ENCODE results near the gene ADAMTS17.

Gene ADAMTS17

DNA sequence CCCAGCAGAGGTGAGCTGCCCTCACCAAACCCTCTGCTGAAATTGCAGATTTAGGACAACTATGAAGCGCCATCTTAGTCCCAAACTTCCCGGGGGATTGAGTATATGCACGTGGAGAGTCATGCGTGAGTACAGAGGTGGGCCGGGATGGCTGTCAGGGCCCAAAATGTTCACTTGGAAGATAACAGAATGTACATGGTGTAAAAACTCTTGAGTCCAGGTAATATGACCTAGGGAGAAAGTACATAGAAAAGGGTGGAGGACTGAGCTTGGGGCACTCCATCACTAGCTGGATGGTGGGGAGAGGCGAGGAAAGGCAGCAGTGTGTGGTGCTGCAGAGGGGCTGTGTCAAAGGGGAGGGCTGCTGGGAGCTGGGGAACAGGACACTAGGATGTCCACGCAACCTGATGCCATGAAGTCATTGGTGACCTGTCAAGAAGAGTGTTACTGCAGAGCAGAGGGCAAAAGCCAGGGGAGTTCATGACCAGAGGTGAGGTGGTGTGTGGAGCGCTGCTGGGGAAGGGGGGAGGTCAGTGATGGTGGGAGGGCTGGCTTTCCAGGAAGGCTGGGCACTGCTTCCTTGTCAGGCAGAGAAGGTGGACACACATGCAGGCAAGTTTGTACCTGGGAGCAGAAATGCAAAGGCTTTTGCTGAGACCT is 372.4 kb downstream of the ADAMTS17 start:
- Histone ChIP-seq H2BK12ac (ENCODE audit: low read length) (no peak overlapping the region), H3K36me3 (ENCODE audit: control insufficient read depth in 1 of 2, insufficient read depth in 2 of 2, low read length in 2 of 2) (no peaks in the 10 kb centered on the region), H2AK5ac (ENCODE audit: low read length) (no peak overlapping the region), H4K91ac (ENCODE audit: low read depth, low read length) (no peak overlapping the region), H3K23ac (ENCODE audit: low read length) (no peak overlapping the region), H4K8ac (ENCODE audit: low read depth, low read length) (no peak overlapping the region), H3K27ac (ENCODE audit: low read depth, low read length) (no peak overlapping the region), H3K9ac (ENCODE audit: low read length) (no peak overlapping the region), H3K18ac (ENCODE audit: low read length) (no peak overlapping the region), H3K79me1 (ENCODE audit: low read length) (no peaks in the 10 kb centered on the region), H3K4ac (ENCODE audit: low read depth, low read length) (no peak overlapping the region), H3K4me3 (ENCODE audit: low read depth, low read length) (no peak overlapping the region), H2AFZ (ENCODE audit: insufficient read depth, low read length, poor library complexity) (no peak overlapping the region), H3K4me1 (ENCODE audit: control insufficient read depth in 1 of 2, insufficient read depth in 2 of 2, low read length in 2 of 2) (no peaks in the 10 kb centered on the region), H3K27me3 (ENCODE audit: insufficient read depth, low read length) (no peaks in the 10 kb centered on the region), H3K4me2 (ENCODE audit: low read length) (no peak overlapping the region), H3K79me2 (ENCODE audit: control insufficient read depth, insufficient read depth, low read length, poor library complexity) (no peaks in the 10 kb centered on the region), H2BK5ac (ENCODE audit: low read depth, low read length, poor library complexity) (no peak overlapping the region), H2BK120ac (ENCODE audit: insufficient read depth, low read length, poor library complexity) (no peak overlapping the region), H3K9me3 (ENCODE audit: insufficient read depth, low read depth, low read length) (no peaks in the 10 kb centered on the region), H4K12ac (ENCODE audit: low read depth, low read length) (no peak overlapping the region), H3K14ac (ENCODE audit: low read length) (no peak overlapping the region)
- WGBS (ENCODE audit: extremely low coverage, insufficient coverage, insufficient read length), result no CpG with 5 or more reads among the region's 8 CpGs
- DNase-seq, result no peak

DNA sequence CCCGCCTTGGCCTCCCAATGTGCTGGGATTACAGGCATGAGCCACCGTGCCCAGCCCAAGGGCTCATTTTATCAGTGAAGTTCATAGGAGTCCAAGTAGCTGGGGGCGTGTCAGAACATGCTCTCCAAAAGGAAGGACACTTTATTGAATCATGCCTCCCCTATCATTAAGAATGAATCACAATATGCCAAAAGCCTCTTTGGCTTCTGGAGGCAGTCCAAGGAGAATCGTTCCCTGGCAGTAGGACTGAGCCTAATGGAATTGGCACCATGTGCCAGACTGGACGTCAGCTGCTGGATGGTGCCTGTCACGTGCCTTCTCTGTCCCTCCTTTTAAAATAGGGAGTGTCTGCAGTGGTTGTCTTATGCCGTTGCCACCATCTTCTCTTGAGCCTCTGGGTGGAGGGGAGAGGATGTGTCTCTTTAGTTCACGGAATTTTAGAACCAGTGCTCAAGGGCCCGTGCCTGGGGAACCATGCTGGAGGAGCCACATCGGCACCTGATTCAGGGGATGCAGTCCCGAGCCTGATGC is 373.9 kb downstream of the ADAMTS17 start:
- Histone ChIP-seq H3K18ac (ENCODE audit: low read length) (no peak overlapping the region), H3K14ac (ENCODE audit: low read length) (no peak overlapping the region), H2BK5ac (ENCODE audit: low read depth, low read length, poor library complexity) (no peak overlapping the region), H3K36me3 (ENCODE audit: control insufficient read depth in 1 of 2, insufficient read depth in 2 of 2, low read length in 2 of 2) (no peaks in the 10 kb centered on the region), H2AK5ac (ENCODE audit: low read length) (no peak overlapping the region), H3K27me3 (ENCODE audit: insufficient read depth, low read length) (no peaks in the 10 kb centered on the region), H4K8ac (ENCODE audit: low read depth, low read length) (no peak overlapping the region), H3K9me3 (ENCODE audit: insufficient read depth, low read depth, low read length) (no peaks in the 10 kb centered on the region), H2BK12ac (ENCODE audit: low read length) (no peak overlapping the region), H3K23ac (ENCODE audit: low read length) (no peak overlapping the region), H4K91ac (ENCODE audit: low read depth, low read length) (no peak overlapping the region), H2AFZ (ENCODE audit: insufficient read depth, low read length, poor library complexity) (no peak overlapping the region), H3K9ac (ENCODE audit: low read length) (no peak overlapping the region), H3K27ac (ENCODE audit: low read depth, low read length) (no peak overlapping the region), H2BK120ac (ENCODE audit: insufficient read depth, low read length, poor library complexity) (no peak overlapping the region), H3K4me3 (ENCODE audit: low read depth, low read length) (no peak overlapping the region), H4K12ac (ENCODE audit: low read depth, low read length) (no peak overlapping the region), H3K4me2 (ENCODE audit: low read length) (no peak overlapping the region), H3K79me2 (ENCODE audit: control insufficient read depth, insufficient read depth, low read length, poor library complexity) (no peaks in the 10 kb centered on the region), H3K4me1 (ENCODE audit: control insufficient read depth in 1 of 2, insufficient read depth in 2 of 2, low read length in 2 of 2) (no peaks in the 10 kb centered on the region), H3K79me1 (ENCODE audit: low read length) (no peaks in the 10 kb centered on the region), H3K4ac (ENCODE audit: low read depth, low read length) (no peak overlapping the region)
- no peak for DNase-seq
- no CpG with 5 or more reads among the region's 11 CpGs for WGBS (ENCODE audit: extremely low coverage, insufficient coverage, insufficient read length)

DNA sequence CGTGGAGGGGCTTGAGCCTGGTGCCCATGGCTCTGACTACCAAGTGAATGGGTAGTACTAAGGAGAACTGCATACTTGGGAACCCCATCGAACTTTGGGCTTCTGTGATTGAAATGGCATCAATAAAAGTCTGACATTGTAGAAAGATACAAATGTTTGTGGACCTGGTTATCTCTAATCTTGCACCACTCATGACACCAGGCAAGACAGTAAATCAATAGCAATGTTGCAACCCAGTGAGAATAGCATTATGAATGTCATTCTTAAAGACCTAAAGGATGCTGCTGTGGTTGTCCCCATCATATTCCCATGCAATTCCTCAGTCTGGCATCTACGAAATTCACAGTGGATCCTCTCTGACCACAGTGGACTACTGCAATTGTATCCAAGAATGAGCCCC is 375.0 kb downstream of the ADAMTS17 start:
- H3K27ac ChIP-seq (ENCODE audit: low read depth, low read length), result no peak overlapping the region
- no peak overlapping the region for H4K91ac ChIP-seq (ENCODE audit: low read depth, low read length)
- H2BK120ac ChIP-seq (ENCODE audit: insufficient read depth, low read length, poor library complexity), result no peak overlapping the region
- no peaks in the 10 kb centered on the region for H3K9me3 ChIP-seq (ENCODE audit: insufficient read depth, low read depth, low read length)
- H2AK5ac ChIP-seq (ENCODE audit: low read length), result no peak overlapping the region
- no peaks in the 10 kb centered on the region for H3K4me1 ChIP-seq (ENCODE audit: control insufficient read depth in 1 of 2, insufficient read depth in 2 of 2, low read length in 2 of 2)
- no CpG with 5 or more reads among the region's 3 CpGs for WGBS (ENCODE audit: extremely low coverage, insufficient coverage, insufficient read length)
- no peaks in the 10 kb centered on the region for H3K79me1 ChIP-seq (ENCODE audit: low read length)
- H3K9ac ChIP-seq (ENCODE audit: low read length), result no peak overlapping the region
- H3K18ac ChIP-seq (ENCODE audit: low read length), result no peak overlapping the region
- no peak overlapping the region for H3K23ac ChIP-seq (ENCODE audit: low read length)
- no peak overlapping the region for H2BK5ac ChIP-seq (ENCODE audit: low read depth, low read length, poor library complexity)
- no peak overlapping the region for H2AFZ ChIP-seq (ENCODE audit: insufficient read depth, low read length, poor library complexity)
- H2BK12ac ChIP-seq (ENCODE audit: low read length), result no peak overlapping the region
- H3K4me3 ChIP-seq (ENCODE audit: low read depth, low read length), result no peak overlapping the region
- H4K8ac ChIP-seq (ENCODE audit: low read depth, low read length), result no peak overlapping the region
- no peaks in the 10 kb centered on the region for H3K36me3 ChIP-seq (ENCODE audit: control insufficient read depth in 1 of 2, insufficient read depth in 2 of 2, low read length in 2 of 2)
- no peak for DNase-seq
- H3K14ac ChIP-seq (ENCODE audit: low read length), result no peak overlapping the region
- H3K79me2 ChIP-seq (ENCODE audit: control insufficient read depth, insufficient read depth, low read length, poor library complexity), result no peaks in the 10 kb centered on the region
- H3K27me3 ChIP-seq (ENCODE audit: insufficient read depth, low read length), result no peaks in the 10 kb centered on the region
- H4K12ac ChIP-seq (ENCODE audit: low read depth, low read length), result no peak overlapping the region
- H3K4me2 ChIP-seq (ENCODE audit: low read length), result no peak overlapping the region
- H3K4ac ChIP-seq (ENCODE audit: low read depth, low read length), result no peak overlapping the region

DNA sequence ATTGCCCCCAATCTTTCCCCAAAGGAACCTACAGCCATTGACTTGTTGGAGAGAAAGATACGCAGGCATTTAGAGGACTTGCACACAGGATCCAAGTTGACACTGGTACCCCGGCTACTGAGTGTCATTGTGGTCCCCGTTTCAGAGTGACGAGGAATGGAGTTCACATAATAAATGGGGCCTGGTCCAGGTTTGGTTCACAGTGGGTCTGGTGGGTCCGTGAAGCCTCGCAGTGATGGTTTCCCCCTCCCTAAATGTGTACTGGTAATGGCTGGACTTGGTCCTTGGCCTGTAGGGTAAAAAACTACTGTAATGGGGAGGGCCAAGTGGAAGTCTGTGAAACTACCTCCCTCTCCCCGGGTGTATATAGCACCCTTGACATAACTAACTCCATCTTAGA is 376.4 kb downstream of the ADAMTS17 start:
- Histone ChIP-seq H3K4me1 (ENCODE audit: control insufficient read depth in 1 of 2, insufficient read depth in 2 of 2, low read length in 2 of 2) (no peaks in the 10 kb centered on the region), H3K9me3 (ENCODE audit: insufficient read depth, low read depth, low read length) (no peaks in the 10 kb centered on the region), H4K12ac (ENCODE audit: low read depth, low read length) (no peak overlapping the region), H3K36me3 (ENCODE audit: control insufficient read depth in 1 of 2, insufficient read depth in 2 of 2, low read length in 2 of 2) (no peaks in the 10 kb centered on the region), H3K27ac (ENCODE audit: low read depth, low read length) (no peak overlapping the region), H2BK120ac (ENCODE audit: insufficient read depth, low read length, poor library complexity) (no peak overlapping the region), H3K14ac (ENCODE audit: low read length) (no peak overlapping the region), H2BK5ac (ENCODE audit: low read depth, low read length, poor library complexity) (no peak overlapping the region), H3K79me1 (ENCODE audit: low read length) (no peaks in the 10 kb centered on the region), H3K27me3 (ENCODE audit: insufficient read depth, low read length) (no peaks in the 10 kb centered on the region), H3K4ac (ENCODE audit: low read depth, low read length) (no peak overlapping the region), H2BK12ac (ENCODE audit: low read length) (no peak overlapping the region), H3K23ac (ENCODE audit: low read length) (no peak overlapping the region), H2AFZ (ENCODE audit: insufficient read depth, low read length, poor library complexity) (no peak overlapping the region), H3K9ac (ENCODE audit: low read length) (no peak overlapping the region), H4K8ac (ENCODE audit: low read depth, low read length) (no peak overlapping the region), H3K79me2 (ENCODE audit: control insufficient read depth, insufficient read depth, low read length, poor library complexity) (no peaks in the 10 kb centered on the region), H4K91ac (ENCODE audit: low read depth, low read length) (no peak overlapping the region), H3K4me2 (ENCODE audit: low read length) (no peak overlapping the region), H2AK5ac (ENCODE audit: low read length) (no peak overlapping the region), H3K4me3 (ENCODE audit: low read depth, low read length) (no peak overlapping the region), H3K18ac (ENCODE audit: low read length) (no peak overlapping the region)
- no peak for DNase-seq
- WGBS (ENCODE audit: extremely low coverage, insufficient coverage, insufficient read length), result no CpG with 5 or more reads among the region's 7 CpGs
